Breast epithelium (tissue), 3 donors: ENCODE data around the gene ADCY4.
"Not testable (repeated sequence)": the region's sequence is repeated elsewhere in the genome, so short reads cannot be mapped to it uniquely, and the experiment has no call there.

ENCODE experiments used
- POLR2A ChIP-seq: fragments of 450-650 bp; IDR thresholded peaks from one replicate; pipeline ENCODE4 v1.6.1; 2016; ENCODE audit warnings: antibody characterized with exemption, mild to moderate bottlenecking, moderate library complexity
- POLR2AphosphoS5 ChIP-seq, 3 donors: sonication (generic); formaldehyde crosslinking; IDR thresholded peaks; one replicate each; pipeline ENCODE4 v1.6.1; 2017; ENCODE audit warnings: antibody characterized with exemption in 3 of 3
- TF ChIP-seq, protein P1 (sequence below), 3 donors: fragments of 450-650 bp; IDR thresholded peaks; one replicate each; pipeline ENCODE4 v1.5.1; 2016 to 2017; ENCODE audit warnings: antibody characterized with exemption in 3 of 3, mild to moderate bottlenecking in 3 of 3, moderate library complexity in 3 of 3

DNA sequence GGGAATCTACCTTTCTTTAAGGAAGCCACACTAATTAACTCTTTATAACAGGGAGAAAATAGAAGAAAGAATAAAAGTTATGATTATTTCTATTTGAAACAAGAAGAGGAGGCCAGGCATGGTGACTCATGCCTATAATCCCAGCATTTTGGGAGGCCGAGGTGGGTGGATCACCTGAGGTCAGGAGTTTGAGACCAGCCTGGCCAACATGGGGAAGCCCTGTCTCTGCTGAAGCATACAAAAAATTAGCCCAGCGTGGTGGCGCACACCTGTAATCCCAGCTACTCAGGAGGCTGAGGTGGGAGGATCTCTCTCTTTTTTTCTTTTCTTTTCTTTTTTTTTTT is 19.6 kb upstream of the ADCY4 start:
- TF ChIP-seq, protein P1, sequence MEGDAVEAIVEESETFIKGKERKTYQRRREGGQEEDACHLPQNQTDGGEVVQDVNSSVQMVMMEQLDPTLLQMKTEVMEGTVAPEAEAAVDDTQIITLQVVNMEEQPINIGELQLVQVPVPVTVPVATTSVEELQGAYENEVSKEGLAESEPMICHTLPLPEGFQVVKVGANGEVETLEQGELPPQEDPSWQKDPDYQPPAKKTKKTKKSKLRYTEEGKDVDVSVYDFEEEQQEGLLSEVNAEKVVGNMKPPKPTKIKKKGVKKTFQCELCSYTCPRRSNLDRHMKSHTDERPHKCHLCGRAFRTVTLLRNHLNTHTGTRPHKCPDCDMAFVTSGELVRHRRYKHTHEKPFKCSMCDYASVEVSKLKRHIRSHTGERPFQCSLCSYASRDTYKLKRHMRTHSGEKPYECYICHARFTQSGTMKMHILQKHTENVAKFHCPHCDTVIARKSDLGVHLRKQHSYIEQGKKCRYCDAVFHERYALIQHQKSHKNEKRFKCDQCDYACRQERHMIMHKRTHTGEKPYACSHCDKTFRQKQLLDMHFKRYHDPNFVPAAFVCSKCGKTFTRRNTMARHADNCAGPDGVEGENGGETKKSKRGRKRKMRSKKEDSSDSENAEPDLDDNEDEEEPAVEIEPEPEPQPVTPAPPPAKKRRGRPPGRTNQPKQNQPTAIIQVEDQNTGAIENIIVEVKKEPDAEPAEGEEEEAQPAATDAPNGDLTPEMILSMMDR (IDR thresholded peaks at IDR 0.05): not testable (repeated sequence)
- not testable (repeated sequence) for TF ChIP-seq POLR2A; POLR2AphosphoS5 (IDR thresholded peaks at IDR 0.05)
